Measurements from ENCODE around the gene CCDC68. TPM values are rescaled to one million over a fixed set of nuclear protein-coding genes. Genes with fewer than 3 reads are reported as not detected.

Gene CCDC68
- total RNA-seq, 2 experiments from 2014 or later, result 0.29 TPM; not detected in 1

DNA sequence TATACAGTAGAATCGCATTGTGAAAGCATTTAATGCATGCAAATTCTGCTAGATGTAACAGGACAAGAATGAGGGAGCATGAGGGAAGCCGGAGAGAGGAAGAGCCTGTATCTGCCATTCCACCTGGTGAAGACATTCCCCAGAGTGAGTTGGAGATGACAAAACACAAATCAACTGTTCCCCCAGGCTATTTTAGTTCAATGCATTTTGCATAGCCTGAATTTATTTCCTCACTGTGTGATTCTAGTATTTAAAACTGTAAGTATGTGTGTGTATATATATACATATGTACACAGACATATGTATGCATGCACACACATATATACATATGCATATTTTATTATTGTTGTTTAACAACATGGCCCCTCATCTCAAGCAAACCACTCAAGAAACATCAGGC lies 54.7 kb downstream of the CCDC68 start:
- no peaks in the 10 kb centered on the region for H3K36me3 Mint-ChIP-seq (ENCODE audit: low read depth)
- H3K27ac Mint-ChIP-seq, result no peak overlapping the region
- peaks cover 3% of the 10 kb centered on the region for H3K4me1 Mint-ChIP-seq
- no peaks in the 10 kb centered on the region for H3K9me3 Mint-ChIP-seq
- peaks cover 7% of the 10 kb centered on the region for H3K27me3 Mint-ChIP-seq
- ChIA-PET CTCF (no interaction called here), POLR2A (no interaction called here)
- no peak for DNase-seq
- H3K4me3 Mint-ChIP-seq, result no peak overlapping the region

DNA sequence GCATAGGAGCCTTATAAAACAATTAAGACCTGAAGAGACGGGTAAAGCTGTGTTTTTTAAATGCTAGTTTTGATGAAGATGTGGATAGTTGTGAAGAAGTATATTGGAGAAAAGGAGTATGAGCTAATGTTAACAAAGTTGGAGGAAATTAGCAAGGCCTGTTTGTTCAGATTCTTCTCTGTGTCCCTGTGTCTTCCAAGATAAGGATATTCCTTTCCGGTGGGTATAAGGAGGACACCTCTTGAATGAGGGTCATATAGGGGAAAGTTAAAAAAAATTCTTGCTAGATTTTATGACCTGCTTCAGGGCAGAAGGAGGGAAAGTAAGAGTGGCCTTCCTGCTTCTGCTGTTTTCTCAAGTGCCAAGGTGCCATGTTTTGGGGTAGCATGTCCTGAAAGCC lies 59.0 kb downstream of the CCDC68 start:
- peaks cover 3% of the 10 kb centered on the region for H3K27me3 Mint-ChIP-seq
- H3K36me3 Mint-ChIP-seq (ENCODE audit: low read depth), result no peaks in the 10 kb centered on the region
- H3K9me3 Mint-ChIP-seq, result no peaks in the 10 kb centered on the region
- ChIA-PET CTCF (no interaction called here), POLR2A (no interaction called here)
- peaks cover 3% of the 10 kb centered on the region for H3K4me1 Mint-ChIP-seq
- no peak overlapping the region for H3K27ac Mint-ChIP-seq
- H3K4me3 Mint-ChIP-seq, result no peak overlapping the region
- DNase-seq, result no peak

DNA sequence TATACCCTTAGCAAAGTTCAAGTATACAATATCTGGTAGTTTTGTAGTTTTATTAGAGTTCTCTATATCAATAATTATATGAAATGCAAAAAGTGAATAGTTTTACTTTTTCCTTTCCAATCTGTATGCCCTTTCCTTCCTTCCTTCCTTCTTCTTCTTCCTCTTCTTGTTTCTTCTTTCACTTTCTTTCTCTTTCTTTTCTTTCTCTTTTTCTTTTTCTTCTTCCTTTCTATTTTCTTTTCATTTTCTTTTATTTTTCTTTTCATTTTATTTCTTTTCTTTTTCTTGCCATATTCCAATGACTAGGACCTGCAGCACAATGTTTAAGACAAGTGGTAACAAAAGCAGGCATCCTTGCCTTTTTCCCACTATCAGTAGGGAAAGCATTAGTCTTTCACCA lies 59.8 kb downstream of the CCDC68 start:
- ChIA-PET CTCF (no interaction called here), POLR2A (no interaction called here)
- no peak overlapping the region for H3K27ac Mint-ChIP-seq
- H3K9me3 Mint-ChIP-seq, result no peaks in the 10 kb centered on the region
- no peak for DNase-seq
- no peaks in the 10 kb centered on the region for H3K4me1 Mint-ChIP-seq
- peaks cover 3% of the 10 kb centered on the region for H3K27me3 Mint-ChIP-seq
- no peak overlapping the region for H3K4me3 Mint-ChIP-seq
- H3K36me3 Mint-ChIP-seq (ENCODE audit: low read depth), result no peaks in the 10 kb centered on the region

DNA sequence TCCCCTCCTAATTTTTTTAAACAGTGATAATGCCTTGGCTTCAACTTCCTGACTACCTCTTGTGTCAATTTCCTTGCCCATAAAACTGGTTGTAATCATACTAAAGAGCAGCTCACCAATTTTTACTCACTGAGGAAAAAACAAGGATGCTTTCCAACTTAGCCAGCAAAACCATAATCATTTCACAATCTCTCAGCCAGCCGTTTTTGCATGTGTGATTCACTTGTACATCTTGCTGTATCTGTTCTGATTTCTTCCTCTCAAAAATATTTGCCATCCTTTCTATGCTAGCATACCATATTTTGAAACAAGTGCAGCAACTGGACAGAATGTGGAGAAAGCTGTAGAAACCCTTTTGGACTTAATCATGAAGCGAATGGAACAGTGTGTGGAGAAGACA lies 70.3 kb downstream of the CCDC68 start:
- POLR2A ChIA-PET, result no interaction called here
- Mint-ChIP-seq H3K36me3 (ENCODE audit: low read depth) (peaks cover 7% of the 10 kb centered on the region), H3K4me1 (no peaks in the 10 kb centered on the region), H3K27ac (no peak overlapping the region), H3K4me3 (no peak overlapping the region), H3K27me3 (no peaks in the 10 kb centered on the region), H3K9me3 (no peaks in the 10 kb centered on the region)
- no peak for DNase-seq
- CTCF ChIA-PET, result no interaction called here

DNA sequence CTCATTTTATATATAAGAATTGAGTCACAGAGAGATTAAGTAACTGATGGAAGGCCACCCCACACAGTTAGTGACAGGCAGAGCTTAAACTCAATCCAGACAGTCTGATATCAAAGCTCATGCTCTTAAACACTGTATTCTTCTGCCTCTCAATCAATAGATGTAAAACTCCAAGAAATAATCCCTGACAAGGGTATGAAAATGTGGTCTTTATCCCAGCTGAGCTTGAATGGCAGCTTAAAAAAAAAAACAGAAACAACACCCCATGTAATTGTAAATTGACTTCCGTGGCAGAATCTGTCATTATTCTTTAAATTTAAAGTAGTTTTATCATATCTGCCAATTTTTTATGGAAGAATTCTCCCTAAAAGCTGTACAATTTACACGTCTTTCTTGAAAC lies 70.9 kb downstream of the CCDC68 start:
- ChIA-PET POLR2A (no interaction called here), CTCF (no interaction called here)
- Mint-ChIP-seq H3K9me3 (no peaks in the 10 kb centered on the region), H3K36me3 (ENCODE audit: low read depth) (peaks cover 7% of the 10 kb centered on the region), H3K4me3 (no peak overlapping the region), H3K27me3 (no peaks in the 10 kb centered on the region), H3K4me1 (no peaks in the 10 kb centered on the region), H3K27ac (no peak overlapping the region)
- DNase-seq, result no peak

DNA sequence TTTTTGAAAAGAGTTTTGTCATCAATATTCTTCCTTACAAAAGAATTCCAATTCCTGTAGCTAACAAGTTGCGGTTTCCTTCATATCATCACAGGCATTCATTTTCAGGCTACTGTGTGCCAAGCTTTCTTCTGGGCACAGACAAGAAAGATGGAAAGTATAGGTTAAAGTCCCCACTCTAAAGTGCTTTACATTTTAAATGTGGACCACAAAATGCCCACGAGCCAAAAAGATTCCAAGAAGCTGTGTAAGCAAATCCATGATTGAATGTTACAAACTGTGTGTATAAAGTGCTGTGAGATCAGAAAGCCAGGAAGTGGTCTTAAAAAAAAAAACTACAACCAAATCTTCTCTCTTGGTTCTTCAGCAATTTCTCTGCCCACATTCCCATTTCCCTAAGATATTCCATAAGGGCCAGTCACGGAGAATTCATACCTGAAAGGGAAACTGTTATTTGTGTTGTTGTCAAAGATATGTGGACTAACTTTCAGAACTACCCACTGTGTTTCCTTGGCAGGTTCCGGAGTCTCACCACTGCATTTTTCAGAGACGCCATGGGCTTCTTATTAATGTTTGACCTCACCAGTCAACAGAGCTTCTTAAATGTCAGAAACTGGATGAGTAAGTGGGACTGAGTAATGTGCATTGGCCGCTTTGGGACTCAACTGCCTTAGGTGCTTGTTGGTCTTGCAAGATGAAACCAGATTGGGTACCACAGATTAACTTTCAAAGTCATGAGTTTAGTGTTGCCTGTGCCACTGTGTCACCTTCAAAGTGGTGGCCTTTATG lies 75.3 kb downstream of the CCDC68 start:
- ChIA-PET CTCF (interaction anchor here (1.2 kb wide), 1 partner anchor 24 kb away, joined by 3 read pairs; no protein-coding TSS in a partner anchor), POLR2A (no interaction called here)
- Mint-ChIP-seq H3K27ac (no peak overlapping the region), H3K9me3 (peaks cover 3% of the 10 kb centered on the region), H3K36me3 (ENCODE audit: low read depth) (peaks cover 6% of the 10 kb centered on the region), H3K4me1 (no peaks in the 10 kb centered on the region), H3K27me3 (no peaks in the 10 kb centered on the region), H3K4me3 (no peak overlapping the region)
- no peak for DNase-seq

DNA sequence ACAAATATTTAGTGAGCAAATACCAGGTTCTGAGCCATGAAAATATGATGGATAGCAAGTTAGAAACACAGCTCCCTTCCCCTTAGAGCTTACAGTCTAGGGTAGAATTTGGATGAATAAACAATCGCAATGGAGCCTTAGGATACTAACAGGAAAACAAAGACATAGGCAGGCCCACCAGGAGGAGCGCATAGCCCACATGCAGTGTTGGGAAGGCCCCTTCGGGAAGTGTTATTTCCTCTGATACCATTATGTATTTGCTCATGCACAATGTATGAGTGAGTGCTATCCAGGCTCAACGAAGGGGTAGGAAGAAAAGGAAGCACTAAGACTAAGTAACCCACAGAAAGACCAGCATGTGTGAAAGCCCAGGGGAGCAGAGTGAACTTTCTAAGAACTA lies 76.9 kb downstream of the CCDC68 start:
- Mint-ChIP-seq H3K4me1 (no peaks in the 10 kb centered on the region), H3K27ac (no peak overlapping the region), H3K27me3 (no peaks in the 10 kb centered on the region), H3K4me3 (no peak overlapping the region), H3K9me3 (peaks cover 3% of the 10 kb centered on the region), H3K36me3 (ENCODE audit: low read depth) (peaks cover 4% of the 10 kb centered on the region)
- POLR2A ChIA-PET, result no interaction called here
- DNase-seq, result no peak
- CTCF ChIA-PET, result no interaction called here

DNA sequence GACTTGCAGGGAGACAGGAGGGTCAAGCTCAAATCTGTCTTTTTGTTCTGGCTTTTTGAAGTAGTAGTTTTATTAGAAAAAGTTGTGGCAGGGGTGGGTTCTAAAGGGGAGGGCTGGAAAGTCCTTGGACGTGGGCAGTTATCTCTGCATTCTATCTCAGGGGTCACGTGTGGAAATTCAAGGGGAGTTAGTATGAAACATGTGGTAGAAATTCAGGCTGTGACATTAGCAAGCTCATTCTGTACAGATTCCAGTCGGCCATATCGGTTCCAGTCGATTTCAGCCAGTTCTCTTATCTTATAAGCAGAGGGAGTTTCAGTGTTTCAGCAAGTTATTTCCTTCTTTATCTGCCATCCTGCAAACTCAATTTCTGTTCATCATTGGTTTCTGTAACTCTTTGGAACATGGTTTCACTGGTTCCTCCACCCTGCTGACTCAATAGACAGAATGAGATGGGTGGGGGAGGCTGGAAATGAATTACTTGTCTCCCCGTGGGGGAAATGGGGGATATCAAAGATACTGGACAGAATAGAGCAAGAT lies 78.0 kb downstream of the CCDC68 start:
- Mint-ChIP-seq H3K36me3 (ENCODE audit: low read depth) (peaks cover 4% of the 10 kb centered on the region), H3K9me3 (peaks cover 3% of the 10 kb centered on the region), H3K27me3 (no peaks in the 10 kb centered on the region), H3K4me1 (no peaks in the 10 kb centered on the region), H3K4me3 (no peak overlapping the region), H3K27ac (no peak overlapping the region)
- ChIA-PET CTCF (no interaction called here), POLR2A (no interaction called here)
- DNase-seq, result no peak

DNA sequence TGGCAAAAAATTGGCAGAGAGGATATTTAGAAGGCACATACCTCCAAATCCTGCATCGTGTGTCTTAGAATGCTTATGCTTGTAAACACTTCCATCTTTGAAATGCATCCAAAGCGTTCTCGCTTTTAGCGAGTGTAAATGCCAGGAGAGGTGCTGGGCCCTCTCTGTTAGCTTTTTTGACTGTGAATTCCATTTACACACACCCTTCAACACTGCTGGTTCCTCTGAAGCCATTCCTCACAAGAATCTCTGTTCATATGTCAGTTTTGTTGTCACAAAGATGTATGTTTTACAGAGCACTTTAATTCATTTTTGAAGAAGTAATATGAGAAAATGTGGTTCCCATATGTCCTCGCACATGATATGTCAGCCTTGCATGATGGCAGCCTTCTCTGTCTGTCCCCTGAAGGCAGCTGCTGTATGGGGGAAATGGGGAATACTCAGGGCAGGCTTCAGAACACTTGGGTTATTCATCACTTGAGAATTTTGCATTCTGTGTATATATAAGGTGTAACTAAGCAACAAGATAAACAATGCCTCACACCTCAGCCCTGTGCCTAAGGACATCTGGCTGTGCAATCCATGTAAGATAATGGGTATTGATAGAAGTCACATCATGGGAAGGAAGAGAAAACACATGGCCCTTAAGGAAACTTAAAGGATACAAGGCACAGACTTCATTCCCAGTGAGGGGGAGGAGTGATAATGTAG lies 78.7 kb downstream of the CCDC68 start:
- H3K4me1 Mint-ChIP-seq, result no peaks in the 10 kb centered on the region
- CTCF ChIA-PET, result no interaction called here

DNA sequence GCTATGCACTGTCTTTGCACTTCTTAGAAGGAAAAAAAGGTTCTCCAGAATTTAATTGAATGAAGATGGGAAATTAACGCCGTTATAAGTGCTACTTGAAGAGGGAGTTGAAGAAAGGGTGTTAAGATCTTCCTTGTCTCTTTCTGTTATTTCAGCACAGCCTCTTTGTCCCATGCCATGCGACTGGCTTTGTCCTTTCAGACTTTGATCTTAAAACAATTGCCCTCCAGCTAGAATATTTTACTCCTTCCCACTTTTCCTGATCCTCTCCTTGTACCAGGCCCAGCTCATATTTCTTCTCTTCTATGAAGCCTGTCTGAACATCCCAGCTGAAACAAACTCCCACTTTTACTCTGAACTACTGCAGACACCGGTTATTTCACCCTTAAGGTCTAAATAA lies 79.6 kb downstream of the CCDC68 start:
- H3K27me3 Mint-ChIP-seq, result no peaks in the 10 kb centered on the region
- H3K27ac Mint-ChIP-seq, result no peak overlapping the region
- CTCF ChIA-PET, result no interaction called here
- DNase-seq, result no peak
- POLR2A ChIA-PET, result no interaction called here
- no peaks in the 10 kb centered on the region for H3K4me1 Mint-ChIP-seq
- no peak overlapping the region for H3K4me3 Mint-ChIP-seq
- H3K36me3 Mint-ChIP-seq (ENCODE audit: low read depth), result no peaks in the 10 kb centered on the region
- H3K9me3 Mint-ChIP-seq, result peaks cover 3% of the 10 kb centered on the region

More for the DNA sequence above, 78.7 kb downstream of the CCDC68 start:
- Mint-ChIP-seq H3K4me3 (no peak overlapping the region), H3K9me3 (peaks cover 3% of the 10 kb centered on the region), H3K36me3 (ENCODE audit: low read depth) (peaks cover 4% of the 10 kb centered on the region), H3K27ac (no peak overlapping the region), H3K27me3 (no peaks in the 10 kb centered on the region)
- POLR2A ChIA-PET, result no interaction called here
- DNase-seq, result no peak

DNA sequence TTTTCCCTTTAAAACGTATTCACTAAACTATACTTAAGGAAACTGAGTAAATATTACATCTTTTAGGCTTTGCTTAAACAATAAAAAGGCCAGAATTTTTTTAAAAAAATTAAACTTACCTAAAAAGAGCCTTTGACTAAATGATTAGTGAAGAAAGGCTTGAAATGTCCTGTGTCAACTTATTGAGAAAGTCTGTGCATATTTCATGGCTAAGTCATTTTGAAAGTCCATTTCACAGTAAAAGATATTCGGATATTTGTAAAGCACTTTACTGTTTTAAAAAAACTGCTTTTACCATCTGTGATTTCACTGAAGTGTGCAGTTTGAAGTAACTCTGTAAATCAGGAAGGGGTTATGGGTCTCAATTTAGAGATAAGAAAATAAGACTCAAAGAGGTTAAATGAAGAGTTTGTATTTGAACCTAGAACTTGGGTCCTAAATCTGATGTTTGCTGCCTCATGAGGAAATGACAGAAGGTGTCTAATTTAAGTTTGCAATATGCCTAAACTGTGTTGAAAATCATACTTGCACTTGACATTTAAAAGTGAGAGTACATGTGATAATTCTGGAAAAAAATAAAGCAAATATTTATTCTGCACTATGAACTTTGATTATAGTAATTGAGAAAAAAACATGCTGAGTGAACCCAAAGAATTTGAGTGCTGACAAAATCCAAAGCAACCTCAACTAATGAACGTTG lies 80.5 kb downstream of the CCDC68 start:
- H3K4me3 Mint-ChIP-seq, result no peak overlapping the region
- no peaks in the 10 kb centered on the region for H3K36me3 Mint-ChIP-seq (ENCODE audit: low read depth)
- ChIA-PET CTCF (no interaction called here), POLR2A (no interaction called here)
- peaks cover 3% of the 10 kb centered on the region for H3K9me3 Mint-ChIP-seq
- H3K27ac Mint-ChIP-seq, result no peak overlapping the region
- no peaks in the 10 kb centered on the region for H3K27me3 Mint-ChIP-seq
- no peaks in the 10 kb centered on the region for H3K4me1 Mint-ChIP-seq
- no peak for DNase-seq

DNA sequence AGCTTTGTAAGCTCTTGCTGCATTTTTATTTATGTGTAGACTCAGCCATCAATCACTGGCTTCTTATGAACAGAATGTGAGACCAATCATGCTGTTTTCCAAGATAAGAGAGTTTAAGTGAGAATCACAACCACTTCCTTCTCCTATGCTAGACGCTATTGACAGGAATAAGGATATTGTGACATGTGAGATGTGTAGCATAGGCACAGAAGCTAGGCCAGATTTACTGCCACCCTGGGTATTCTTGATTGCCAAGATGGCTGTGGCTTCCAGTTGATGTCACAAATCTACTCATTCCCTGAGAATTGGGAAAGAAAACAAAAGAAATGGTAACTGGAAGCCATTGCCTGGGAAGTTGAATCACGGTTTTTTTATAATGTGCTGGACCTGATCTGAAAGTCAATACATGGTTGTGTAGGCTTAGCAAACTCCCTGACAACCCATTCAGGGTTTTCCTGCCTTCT lies 81.1 kb downstream of the CCDC68 start:
- ChIA-PET CTCF (no interaction called here), POLR2A (interaction anchor here (0.7 kb wide), 1 partner anchor 37 kb away, joined by 3 read pairs; no protein-coding TSS in a partner anchor)
- H3K36me3 Mint-ChIP-seq (ENCODE audit: low read depth), result no peaks in the 10 kb centered on the region
- H3K9me3 Mint-ChIP-seq, result peaks cover 3% of the 10 kb centered on the region
- no peak for DNase-seq
- H3K27ac Mint-ChIP-seq, result no peak overlapping the region
- H3K4me3 Mint-ChIP-seq, result no peak overlapping the region
- H3K4me1 Mint-ChIP-seq, result peaks cover 3% of the 10 kb centered on the region
- H3K27me3 Mint-ChIP-seq, result no peaks in the 10 kb centered on the region

DNA sequence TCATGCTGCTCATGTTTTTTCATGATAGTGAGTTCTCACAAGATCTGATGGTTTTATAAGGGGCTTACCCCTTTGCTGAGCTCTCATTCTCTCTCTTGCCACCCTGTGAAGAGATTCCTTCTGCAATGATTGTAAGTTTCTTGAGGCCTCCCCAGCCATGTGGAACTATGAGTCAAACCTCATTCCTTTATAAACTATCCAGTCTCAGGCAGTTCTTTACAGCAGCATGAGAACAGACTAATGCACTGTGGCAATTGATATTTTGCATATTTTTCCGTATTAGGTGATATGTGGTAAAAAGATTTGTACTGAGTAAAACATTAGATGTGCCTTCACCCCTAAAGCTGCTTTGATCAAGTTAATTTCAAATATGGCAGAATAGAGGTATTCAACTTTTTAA lies 82.2 kb downstream of the CCDC68 start:
- ChIA-PET POLR2A (no interaction called here), CTCF (no interaction called here)
- Mint-ChIP-seq H3K27ac (no peak overlapping the region), H3K27me3 (no peaks in the 10 kb centered on the region), H3K4me3 (no peak overlapping the region), H3K4me1 (peaks cover 8% of the 10 kb centered on the region), H3K36me3 (ENCODE audit: low read depth) (no peaks in the 10 kb centered on the region), H3K9me3 (no peaks in the 10 kb centered on the region)
- no peak for DNase-seq

Measured in activated CD4-positive, alpha-beta T cell treated with anti-CD3 and anti-CD28 coated beads, Interleukin-2, amount 10 ng/mL, durations not matched to agents 7 days and 5 days (primary cell).